GM19468 (cell line): ENCODE data around the gene TOMM5.

ENCODE experiments used
- ATAC-seq: cut with Tn5 transposase; IDR thresholded peaks from one replicate; pipeline ENCODE4 v1.9.1; 2021; ENCODE audit warnings: mild to moderate bottlenecking, moderate library complexity, moderate number of reproducible peaks; ENCODE audit not compliant: unreplicated experiment; ENCODE audit errors: extremely low read depth

TOMM5 gene

DNA sequence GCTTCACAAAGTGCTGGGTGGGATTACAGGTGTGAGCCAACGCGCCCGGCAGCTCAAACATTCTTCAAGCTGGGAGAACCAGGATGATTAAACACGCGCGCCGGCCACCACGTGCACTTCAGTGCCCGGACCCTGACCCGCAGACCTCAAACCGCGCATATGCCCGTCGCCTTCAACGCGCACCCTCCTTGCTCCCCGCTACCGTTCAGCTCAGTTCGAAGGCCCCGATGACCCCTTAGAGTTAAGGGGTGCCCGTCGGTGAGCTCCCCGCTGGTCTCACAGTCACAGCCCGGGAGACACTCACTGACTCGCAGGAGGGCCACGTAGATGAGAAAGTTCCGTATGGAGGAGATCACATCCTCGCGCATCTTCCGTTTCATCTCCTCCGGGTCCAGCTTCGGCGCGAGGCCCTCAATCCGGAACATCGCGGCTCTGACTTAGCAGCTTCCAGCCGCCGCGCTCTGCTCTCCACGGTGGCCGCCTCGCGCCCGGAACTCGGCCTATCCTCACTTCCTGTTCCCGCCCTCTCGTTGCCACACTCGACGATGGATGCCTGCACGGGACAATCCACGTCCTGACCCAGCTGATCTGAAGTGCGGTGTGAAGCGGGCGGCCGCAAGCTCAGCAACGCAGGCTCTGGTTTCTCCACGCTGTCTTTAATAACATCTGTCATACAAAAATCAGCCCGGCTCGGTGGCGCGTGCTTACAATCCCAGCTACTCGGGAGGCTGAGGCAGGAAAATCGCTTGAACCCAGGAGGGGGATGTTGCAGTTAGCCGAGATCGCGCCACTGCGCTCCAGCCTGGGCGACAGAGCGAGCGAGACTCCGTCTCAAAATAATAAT is at the start of gene TOMM5:
TOMM5 (minus strand) TSS at position 490 of the 844 bp plus-strand sequence; CDS start at position 425, 65 bp downstream.
- peak; percentile 59 for ATAC-seq

- ATAC-seq, result no peak
These were observed 48.9 kb upstream of the TOMM5 start for GRCh38 chr9:37641331-37641730.

- no peak for ATAC-seq
These were observed 47.8 kb upstream of the TOMM5 start for GRCh38 chr9:37640246-37640645.

DNA sequence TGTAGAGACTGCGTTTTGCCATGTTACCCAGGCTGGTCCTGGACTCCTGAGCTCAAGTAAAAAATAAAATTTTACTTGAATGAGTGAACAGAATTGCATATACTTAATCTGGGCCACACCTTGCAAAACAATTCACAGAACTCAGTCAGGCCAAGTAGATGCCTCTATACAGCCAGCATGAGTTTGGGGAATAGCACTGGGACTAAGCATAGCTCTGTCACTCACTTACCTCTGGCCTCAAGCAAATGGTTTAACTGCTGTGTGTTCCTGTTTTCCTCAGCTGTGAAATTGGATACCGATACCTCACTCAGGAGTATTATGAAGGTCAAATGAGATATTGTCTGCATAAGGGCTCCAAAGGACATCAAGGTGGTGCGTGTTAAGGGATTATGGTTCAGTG is 47.4 kb upstream of the TOMM5 start:
- ATAC-seq, result no peak

- no peak for ATAC-seq
These were observed 46.8 kb upstream of the TOMM5 start for GRCh38 chr9:37639109-37639762.

DNA sequence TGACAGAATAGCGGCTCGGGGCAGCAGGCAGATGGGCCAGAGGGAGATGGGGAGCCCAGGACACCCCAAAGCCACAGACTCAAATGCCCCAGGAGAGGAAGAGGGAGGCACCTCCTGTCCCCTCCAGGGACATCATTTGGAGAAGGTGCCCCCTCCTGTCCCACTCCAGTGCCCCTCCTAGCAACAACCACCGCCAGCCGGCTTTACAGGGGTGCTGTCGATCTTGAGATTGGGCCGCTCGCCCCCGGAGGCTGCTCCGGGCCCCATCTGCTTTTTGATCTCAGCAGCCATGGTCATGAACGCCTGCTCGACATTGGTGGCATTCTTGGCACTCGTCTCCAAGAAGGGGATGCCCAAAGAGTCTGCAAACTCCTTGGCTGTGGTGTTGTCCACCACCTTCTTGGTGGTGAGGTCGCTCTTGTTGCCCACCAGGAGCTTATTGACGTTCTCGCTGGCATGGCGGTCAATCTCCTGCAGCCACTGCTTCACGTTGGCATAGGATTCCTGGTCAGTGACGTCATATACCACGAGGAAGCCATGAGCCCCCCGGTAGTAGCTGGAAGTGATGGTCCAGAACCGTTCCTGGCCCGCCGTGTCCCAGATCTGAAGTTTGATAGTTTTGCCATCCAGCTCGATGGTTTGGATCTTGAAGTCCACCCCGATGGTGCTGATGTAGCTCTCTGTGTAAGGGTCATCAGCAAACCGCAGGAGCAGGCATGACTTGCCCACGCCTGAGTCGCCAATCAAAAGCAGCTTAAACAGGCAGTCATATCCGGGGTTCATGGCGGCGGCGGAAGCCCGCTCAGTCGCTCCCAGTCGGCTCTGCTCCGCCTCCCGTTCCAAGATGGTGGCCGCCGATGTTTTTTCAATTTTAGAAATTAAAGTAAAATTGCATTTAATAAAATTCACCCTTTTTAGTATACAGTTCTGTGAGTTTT is 44.4 kb upstream of the TOMM5 start:
- no peak for ATAC-seq

DNA sequence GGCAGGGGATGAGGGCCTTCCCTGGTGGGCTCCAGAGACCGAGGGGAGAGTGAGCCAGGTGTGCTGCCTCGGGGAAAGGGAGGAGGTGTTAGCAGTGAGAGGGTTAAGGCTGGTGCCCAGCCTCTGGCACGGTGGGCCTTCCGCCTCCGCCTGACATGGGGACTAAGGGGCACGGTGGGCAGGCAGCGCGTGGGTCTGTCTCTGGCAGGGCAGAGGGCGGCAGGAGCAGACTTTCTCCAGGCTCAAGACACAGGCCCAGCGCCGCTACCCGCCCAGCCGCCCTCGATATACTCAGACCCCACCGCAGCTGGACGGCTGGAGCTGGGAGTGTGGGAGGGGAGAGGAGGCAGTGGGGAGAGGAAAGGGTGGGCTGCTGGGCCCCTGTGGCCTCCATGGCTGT is 43.4 kb upstream of the TOMM5 start:
- no peak for ATAC-seq

DNA sequence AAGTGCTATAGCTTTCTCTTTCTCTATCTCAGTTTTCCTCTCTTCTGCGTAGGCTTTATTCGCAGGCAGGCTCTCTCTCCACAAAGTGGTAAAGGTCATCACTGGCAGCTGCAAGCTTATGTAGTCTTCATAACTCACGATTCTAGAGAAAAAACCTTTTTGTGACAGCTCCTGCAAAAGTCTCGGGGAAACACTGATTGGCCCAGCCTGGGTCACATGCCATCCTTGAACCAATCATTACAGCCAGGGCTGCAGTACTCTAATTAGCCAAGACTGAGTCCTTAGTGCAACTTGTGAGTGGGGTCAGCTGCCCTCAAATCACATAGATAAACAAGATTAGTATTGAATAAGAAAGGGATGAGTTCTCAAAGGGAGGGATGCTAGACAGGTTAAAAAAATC is 40.1 kb upstream of the TOMM5 start:
- ATAC-seq, result no peak

- ATAC-seq, result no peak
These were observed 34.4 kb upstream of the TOMM5 start for GRCh38 chr9:37626708-37627292.

- no peak for ATAC-seq
These were observed 33.4 kb upstream of the TOMM5 start for GRCh38 chr9:37625758-37626147.

- ATAC-seq, result no peak
These were observed 32.8 kb upstream of the TOMM5 start for GRCh38 chr9:37625036-37625757.

GRCh38 chr9:37624073-37624472 is 31.7 kb upstream of the TOMM5 start:
- ATAC-seq, result no peak

GRCh38 chr9:37623267-37623666 is 30.9 kb upstream of the TOMM5 start:
- no peak for ATAC-seq

DNA sequence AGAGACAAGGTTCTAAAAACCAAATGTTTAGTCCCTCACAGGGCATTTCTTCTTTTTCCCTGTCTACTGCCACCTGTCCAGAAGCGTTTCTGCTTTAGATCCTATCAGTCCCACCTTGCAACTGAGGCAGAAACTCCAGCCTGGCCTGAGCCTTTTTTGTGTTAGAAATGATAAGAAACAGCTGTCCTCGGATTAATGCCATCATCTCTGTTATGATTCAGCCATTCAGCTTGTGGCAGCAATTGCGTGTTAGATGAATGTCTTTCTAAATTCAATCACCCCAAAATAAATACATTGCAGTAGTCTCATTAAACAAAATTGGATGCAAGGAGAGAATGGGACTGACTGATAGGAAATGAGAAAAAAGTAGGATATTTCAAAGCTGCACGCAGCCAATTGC is 30.1 kb upstream of the TOMM5 start:
- ATAC-seq, result no peak

DNA sequence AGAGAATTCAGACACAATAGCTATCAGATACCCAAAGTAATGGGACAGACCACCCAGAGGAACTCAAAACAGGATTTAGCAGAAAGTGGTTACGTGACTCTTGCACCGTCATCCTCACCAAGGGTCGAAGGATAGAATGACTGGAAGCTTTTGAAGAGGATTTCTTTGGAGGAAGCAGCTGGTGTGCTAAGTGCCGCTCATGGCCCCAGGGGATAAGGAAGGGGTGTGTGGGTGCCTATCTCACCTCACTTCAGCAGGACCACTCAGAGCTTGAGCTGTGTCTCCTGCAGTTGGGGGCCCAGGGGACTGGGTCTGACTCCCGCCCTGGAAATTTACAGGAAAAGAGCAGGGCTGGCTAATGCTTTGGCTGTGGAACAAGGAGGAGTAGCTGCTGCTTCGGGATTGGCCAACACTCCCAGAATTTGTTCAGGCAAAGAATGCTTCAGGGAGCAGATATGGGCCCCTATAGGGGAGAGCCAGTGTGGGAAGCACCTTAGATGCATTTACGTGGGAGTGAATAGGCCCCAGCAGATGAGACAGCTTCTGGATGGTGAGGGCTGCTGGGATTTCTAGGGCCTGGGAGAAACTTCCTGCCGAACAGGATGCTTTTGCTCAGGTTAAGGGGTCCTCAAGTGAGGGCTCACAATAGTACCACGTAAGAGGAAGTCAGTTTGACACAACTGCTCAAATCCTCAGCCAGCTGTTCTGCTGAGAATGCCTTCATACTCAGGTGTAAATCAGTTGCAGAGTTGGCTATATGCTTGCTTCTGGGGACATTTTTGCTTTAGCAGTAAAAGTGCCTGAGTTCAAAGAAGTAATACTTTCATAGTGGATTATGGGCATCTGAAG is 29.1 kb upstream of the TOMM5 start:
- no peak for ATAC-seq

GRCh38 chr9:37620396-37620795 is 28.0 kb upstream of the TOMM5 start:
- ATAC-seq, result no peak

GRCh38 chr9:37619806-37620205 is 27.4 kb upstream of the TOMM5 start:
- ATAC-seq, result no peak

- ATAC-seq, result no peak
These were observed 26.4 kb upstream of the TOMM5 start for GRCh38 chr9:37618817-37619216.

DNA sequence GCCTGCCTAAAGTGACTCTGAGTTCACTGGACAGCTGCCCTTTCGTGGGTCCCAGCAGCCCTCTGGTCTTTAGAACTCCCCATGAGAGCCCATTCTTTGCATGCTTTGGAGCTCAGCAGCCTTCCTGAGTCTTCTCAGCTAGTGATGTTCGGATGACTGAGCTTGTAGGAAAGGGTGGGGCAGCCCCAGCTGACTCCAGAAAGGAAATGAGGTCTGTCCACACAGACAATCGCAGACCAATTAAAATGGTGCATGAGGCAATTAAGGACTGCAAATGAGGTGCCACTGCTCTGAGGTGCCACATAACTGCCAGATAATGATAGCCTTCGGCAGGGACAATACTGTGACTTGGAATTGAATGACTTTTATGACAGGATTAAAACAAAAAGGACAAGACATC is 25.4 kb upstream of the TOMM5 start:
- no peak for ATAC-seq
